A172 (cell line): Measurements from ENCODE around the gene SLC9A3. TPM values are rescaled to one million over a fixed set of nuclear protein-coding genes. Genes with fewer than 3 reads are reported as not detected.

Source experiments
- DNase-seq: peaks from one replicate; pipeline ENCODE4 v3.0.0-alpha.2; 2015; ENCODE audit warnings: low spot score
- total RNA-seq: library from RNA; depleted of rRNA; stranded (reverse); fragments of >200 nt; shearing (Covaris generic); gene quantifications from 2 replicates; pipeline ENCODE4 v1.2.3, GENCODE V29; 2014

SLC9A3 gene
- total RNA-seq, 1 experiment from 2014 or later: 4.7 TPM

GRCh38 chr5:444226-444625 is 80.0 kb downstream of the SLC9A3 start:
- no peak for DNase-seq

GRCh38 chr5:443239-444151 is 80.8 kb downstream of the SLC9A3 start:
- no peak for DNase-seq

- DNase-seq: peak; percentile 41
Observed at GRCh38 chr5:442335-443238, 81.7 kb downstream of the SLC9A3 start, which contains the start of gene EXOC3. TSS of gene EXOC3 (plus strand) at chr5:443176. CDS start at chr5:446206, 3,030 bp downstream.

- DNase-seq: no peak
Observed at GRCh38 chr5:441996-442334, 82.3 kb downstream of the SLC9A3 start.

GRCh38 chr5:440401-441201 is 83.6 kb downstream of the SLC9A3 start:
- no peak for DNase-seq

- no peak for DNase-seq
Observed at GRCh38 chr5:439636-440035, 84.6 kb downstream of the SLC9A3 start.

GRCh38 chr5:439181-439580 is 85.1 kb downstream of the SLC9A3 start:
- no peak for DNase-seq

GRCh38 chr5:438481-438981 is 85.7 kb downstream of the SLC9A3 start:
- no peak for DNase-seq

GRCh38 chr5:437281-437771 is 86.9 kb downstream of the SLC9A3 start:
- DNase-seq: no peak

GRCh38 chr5:436641-436975 is 87.6 kb downstream of the SLC9A3 start:
- no peak for DNase-seq

- peak; percentile 25 for DNase-seq
Observed at GRCh38 chr5:435961-436640, 88.1 kb downstream of the SLC9A3 start.

- DNase-seq: no peak
Observed at GRCh38 chr5:435156-435790, 89.0 kb downstream of the SLC9A3 start.

- no peak for DNase-seq
Observed at GRCh38 chr5:434443-435146, 89.7 kb downstream of the SLC9A3 start.

GRCh38 chr5:433836-434235 is 90.4 kb downstream of the SLC9A3 start:
- no peak for DNase-seq

GRCh38 chr5:432928-433791 is 91.1 kb downstream of the SLC9A3 start:
- DNase-seq: no peak

GRCh38 chr5:432201-432927 is 91.9 kb downstream of the SLC9A3 start:
- no peak for DNase-seq

- no peak for DNase-seq
Observed at GRCh38 chr5:431711-432050, 92.6 kb downstream of the SLC9A3 start.

- DNase-seq: peak; percentile 16
Observed at GRCh38 chr5:431001-431710, 93.1 kb downstream of the SLC9A3 start.
